Neural cell (in vitro differentiated cells): ENCODE data around the gene PLEKHH2. TPM values are rescaled to one million over a fixed set of nuclear protein-coding genes. Genes with fewer than 3 reads are reported as not detected.

Experiments
- H2AFZ ChIP-seq: fragments of 200-600, 300-800 bp; sonication (generic), shearing (Covaris generic); 2 replicates; pipeline ENCODE4 v1.6.0; 2014; ENCODE audit warnings: low read depth, mild to moderate bottlenecking, antibody characterized with exemption, low read length, moderate library complexity
- H3F3A ChIP-seq: fragments of 200-600 bp; shearing (Covaris generic); 2 replicates; pipeline ENCODE4 v1.6.1; 2016; ENCODE audit warnings: mild to moderate bottlenecking, moderate library complexity, mixed read lengths, antibody characterized with exemption, low read length; ENCODE audit not compliant: insufficient read depth, poor library complexity, severe bottlenecking
- H3K27ac ChIP-seq: fragments of 200-600, 300-800 bp; sonication (generic), shearing (Covaris generic); 2 replicates; pipeline ENCODE4 v1.5.1; 2014; ENCODE audit warnings: mild to moderate bottlenecking, low read length, moderate library complexity
- H3K27me3 ChIP-seq: fragments of 300-800, 200-600 bp; sonication (generic), shearing (Covaris generic); 2 replicates; pipeline ENCODE4 v1.6.0; 2014; ENCODE audit warnings: mild to moderate bottlenecking, low read depth, low read length, moderate library complexity; ENCODE audit not compliant: insufficient read depth
- H3K36me3 ChIP-seq: fragments of 300-800, 200-600 bp; sonication (generic), shearing (Covaris generic); 2 replicates; pipeline ENCODE4 v1.5.1; 2014; ENCODE audit warnings: mild to moderate bottlenecking, antibody characterized with exemption, low read length, moderate library complexity; ENCODE audit not compliant: insufficient read depth
- H3K4me2 ChIP-seq: fragments of 300-800, 200-600 bp; sonication (generic), shearing (Covaris generic); 2 replicates; pipeline ENCODE4 v1.6.0; 2014; ENCODE audit warnings: mild to moderate bottlenecking, low read length
- H3K4me3 ChIP-seq: fragments of 300-800, 200-600 bp; sonication (generic), shearing (Covaris generic); 2 replicates; pipeline ENCODE4 v1.5.1; 2014; ENCODE audit warnings: mild to moderate bottlenecking, low read length, moderate library complexity
- H3K79me2 ChIP-seq: fragments of 200-600 bp; shearing (Covaris generic); replicated peaks from 2 replicates; pipeline ENCODE4 v1.6.0; 2014; ENCODE audit warnings: mild to moderate bottlenecking, low read length, moderate library complexity; ENCODE audit not compliant: insufficient read depth
- H3K9ac ChIP-seq: fragments of 300-800, 200-600 bp; sonication (generic), shearing (Covaris generic); 2 replicates; pipeline ENCODE4 v1.6.1; 2016; ENCODE audit warnings: mild to moderate bottlenecking, low read length, mixed read lengths
- H3K9me2 ChIP-seq: fragments of 200-600 bp; shearing (Covaris generic); 2 replicates; pipeline ENCODE4 v1.6.1; 2016; ENCODE audit warnings: mild to moderate bottlenecking, low read length, mixed read lengths; ENCODE audit not compliant: insufficient read depth
- H3K9me3 ChIP-seq: fragments of 200-600, 300-800 bp; sonication (generic), shearing (Covaris generic); 2 replicates; pipeline ENCODE4 v1.6.1; 2016; ENCODE audit warnings: mild to moderate bottlenecking, mixed run types, low read length, moderate library complexity, mixed read lengths
- H4K20me1 ChIP-seq: fragments of 200-600 bp; shearing (Covaris generic); 2 replicates; pipeline ENCODE4 v1.6.1; 2016; ENCODE audit warnings: mild to moderate bottlenecking, mixed run types; ENCODE audit not compliant: insufficient read depth
- CTCF ChIP-seq: fragments of 450-650 bp; IDR thresholded peaks from 2 replicates; pipeline ENCODE4 v1.5.1; 2014; ENCODE audit warnings: antibody characterized with exemption, mild to moderate bottlenecking, moderate library complexity; ENCODE audit not compliant: poor library complexity, severe bottlenecking
- EP300 ChIP-seq: fragments of 450-650 bp; conservative IDR thresholded peaks from 2 replicates; pipeline ENCODE4 v1.6.1; 2014; ENCODE audit warnings: antibody characterized with exemption, mild to moderate bottlenecking, moderate library complexity; ENCODE audit not compliant: poor library complexity, severe bottlenecking
- EZH2 ChIP-seq: fragments of 200-600, 300-800 bp; shearing (Covaris generic), sonication (generic); IDR thresholded peaks from 2 replicates; pipeline ENCODE4 v1.6.1; 2014; ENCODE audit warnings: antibody characterized with exemption, low read length, borderline replicate concordance, mild to moderate bottlenecking; ENCODE audit not compliant: insufficient read depth, poor library complexity, severe bottlenecking
- MXI1 ChIP-seq: fragments of 450-650 bp; conservative IDR thresholded peaks from 2 replicates; pipeline ENCODE4 v1.6.1; 2014; ENCODE audit warnings: antibody characterized with exemption, mild to moderate bottlenecking; ENCODE audit not compliant: poor library complexity, severe bottlenecking
- POLR2AphosphoS5 ChIP-seq: IDR thresholded peaks from 2 replicates; pipeline ENCODE4 v1.6.1; 2012
- RAD21 ChIP-seq: fragments of 450-650 bp; conservative IDR thresholded peaks from 2 replicates; pipeline ENCODE4 v1.6.1; 2014; ENCODE audit warnings: antibody characterized with exemption, mild to moderate bottlenecking, moderate library complexity
- REST ChIP-seq: IDR thresholded peaks from 2 replicates; pipeline ENCODE4 v1.6.1; 2012; ENCODE audit warnings: borderline replicate concordance
- SMC3 ChIP-seq: fragments of 450-650 bp; conservative IDR thresholded peaks from 2 replicates; pipeline ENCODE4 v1.6.1; 2014; ENCODE audit warnings: antibody characterized with exemption, mild to moderate bottlenecking, moderate library complexity; ENCODE audit not compliant: poor library complexity
- TAF1 ChIP-seq: IDR thresholded peaks from 2 replicates; pipeline ENCODE4 v1.6.1; 2012; ENCODE audit warnings: low read depth
- polyA plus RNA-seq: library from polyadenylated mRNA; depleted of rRNA; stranded (reverse); fragments of >200 nt; gene quantifications from 2 replicates; pipeline ENCODE4 v1.2.3, GENCODE V29; 2014

PLEKHH2 gene
- polyA plus RNA-seq, 1 donor from 2014 or later, result 0.50 TPM

GRCh38 chr2:43745457-43745856 lies 108.4 kb downstream of the PLEKHH2 start:
- no peaks in the 10 kb centered on the region for H3K9me3 ChIP-seq
- no peaks in the 10 kb centered on the region for H3K9me2 ChIP-seq
- H3K27me3 ChIP-seq, result no peaks in the 10 kb centered on the region
- TF ChIP-seq REST (no peak), RAD21 (no peak), EZH2 (no peak)
- H3F3A ChIP-seq, result no peaks in the 10 kb centered on the region
- no peak overlapping the region for H3K9ac ChIP-seq
- no peak overlapping the region for H3K4me3 ChIP-seq
- no peaks in the 10 kb centered on the region for H3K36me3 ChIP-seq
- H3K79me2 ChIP-seq, result no peaks in the 10 kb centered on the region
- no peaks in the 10 kb centered on the region for H4K20me1 ChIP-seq
- H2AFZ ChIP-seq, result no peak overlapping the region
- no peak overlapping the region for H3K27ac ChIP-seq
- no peak overlapping the region for H3K4me2 ChIP-seq

GRCh38 chr2:43748333-43748732 lies 111.3 kb downstream of the PLEKHH2 start:
- H3K36me3 ChIP-seq, result no peaks in the 10 kb centered on the region
- H3K4me3 ChIP-seq, result no peak overlapping the region
- TF ChIP-seq CTCF (no peak), MXI1 (no peak), POLR2AphosphoS5 (no peak), TAF1 (no peak)
- no peaks in the 10 kb centered on the region for H4K20me1 ChIP-seq
- no peaks in the 10 kb centered on the region for H3K9me2 ChIP-seq
- H2AFZ ChIP-seq, result no peak overlapping the region
- no peaks in the 10 kb centered on the region for H3K79me2 ChIP-seq
- no peaks in the 10 kb centered on the region for H3F3A ChIP-seq
- H3K4me2 ChIP-seq, result no peak overlapping the region
- no peaks in the 10 kb centered on the region for H3K9me3 ChIP-seq
- H3K27ac ChIP-seq, result no peak overlapping the region
- no peak overlapping the region for H3K9ac ChIP-seq
- H3K27me3 ChIP-seq, result no peaks in the 10 kb centered on the region

GRCh38 chr2:43749583-43749982 lies 112.5 kb downstream of the PLEKHH2 start:
- Histone ChIP-seq H3K9me3 (no peaks in the 10 kb centered on the region), H3K79me2 (no peaks in the 10 kb centered on the region), H2AFZ (no peak overlapping the region), H3K27ac (no peak overlapping the region), H4K20me1 (no peaks in the 10 kb centered on the region), H3K9ac (no peak overlapping the region), H3K36me3 (no peaks in the 10 kb centered on the region), H3K4me3 (no peak overlapping the region), H3F3A (no peaks in the 10 kb centered on the region), H3K4me2 (no peak overlapping the region), H3K9me2 (no peaks in the 10 kb centered on the region), H3K27me3 (no peaks in the 10 kb centered on the region)
- TF ChIP-seq TAF1, result no peak
- TF ChIP-seq EP300, result no peak
- no peak for TF ChIP-seq SMC3
- no peak for TF ChIP-seq CTCF
- no peak for TF ChIP-seq POLR2AphosphoS5
- TF ChIP-seq REST, result no peak
- no peak for TF ChIP-seq MXI1
- no peak for TF ChIP-seq RAD21
- TF ChIP-seq EZH2, result no peak
